ENCODE measurements around the gene MOB2. TPM values are rescaled to one million over a fixed set of nuclear protein-coding genes. Genes with fewer than 3 reads are reported as not detected.
A peak's percentile ranks its signal among the peaks of the same experiment; 100 is the strongest.

Gene MOB2
- total and polyA plus RNA-seq, 4 donors, result 32.4 to 104 (median 58.5) TPM

GRCh38 chr11:1508986-1509385, 22.4 kb upstream of the MOB2 start:
- Histone ChIP-seq H3K27me3 (ENCODE audit: control insufficient read depth in 1 of 2, insufficient read depth in 2 of 2, low read length in 1 of 2) (no peaks in the 10 kb centered on the region), H3K4me1 (ENCODE audit: control insufficient read depth in 1 of 2, insufficient read depth in 2 of 2, low read length in 2 of 2) (peaks cover 0 to 5% of the 10 kb centered on the region in 2 donors), H3K4me3 (ENCODE audit: low read length in 2 of 2) (no peak overlapping the region), H3K36me3 (ENCODE audit: control insufficient read depth in 1 of 2, insufficient read depth in 2 of 2, low read length in 1 of 2) (no peaks in the 10 kb centered on the region), H3K9me3 (ENCODE audit: control insufficient read depth, low read length) (no peaks in the 10 kb centered on the region), H3K27ac (ENCODE audit: low read depth in 1 of 2, low read length in 2 of 2) (no peak overlapping the region)
- intact Hi-C loops (cut with DNase I), result no loop called here
- ATAC-seq (ENCODE audit: low FRiP score), result no peak
- 73 to 83% methylated on average over 9 to 10 of the region's 10 CpGs for WGBS, 2 donors
- DNase-seq, result peak; percentile 28 to 74

GRCh38 chr11:1508491-1508891, 21.9 kb upstream of the MOB2 start:
- DNase-seq (peak; percentile 33 to 57), ATAC-seq (ENCODE audit: low FRiP score) (no peak)
- intact Hi-C loops (cut with DNase I), result no loop called here
- Histone ChIP-seq H3K9me3 (ENCODE audit: control insufficient read depth, low read length) (no peaks in the 10 kb centered on the region), H3K4me3 (ENCODE audit: low read length in 2 of 2) (no peak overlapping the region), H3K36me3 (ENCODE audit: control insufficient read depth in 1 of 2, insufficient read depth in 2 of 2, low read length in 1 of 2) (no peaks in the 10 kb centered on the region), H3K27ac (ENCODE audit: low read depth in 1 of 2, low read length in 2 of 2) (no peak overlapping the region), H3K4me1 (ENCODE audit: control insufficient read depth in 1 of 2, insufficient read depth in 2 of 2, low read length in 2 of 2) (peaks cover 0 to 5% of the 10 kb centered on the region in 2 donors), H3K27me3 (ENCODE audit: control insufficient read depth in 1 of 2, insufficient read depth in 2 of 2, low read length in 1 of 2) (no peaks in the 10 kb centered on the region)
- 44 to 46% methylated on average over 14 to 15 of the region's 15 CpGs for whole genome bisulfite sequencing, 2 donors

GRCh38 chr11:1507381-1508140, 21.0 kb upstream of the MOB2 start:
- ATAC-seq (ENCODE audit: low FRiP score) (peak; percentile 63), DNase-seq (peak; percentile 74 to 88)
- WGBS, 2 donors, result 12 to 19% methylated on average over 21 of the region's 21 CpGs
- no peaks in the 10 kb centered on the region for H3K36me3 ChIP-seq (ENCODE audit: control insufficient read depth in 1 of 2, insufficient read depth in 2 of 2, low read length in 1 of 2)
- peak overlapping the region in 1 of 2 donors; percentile 37 for H3K27ac ChIP-seq (ENCODE audit: low read depth in 1 of 2, low read length in 2 of 2)
- no peak overlapping the region for H3K4me3 ChIP-seq (ENCODE audit: low read length in 2 of 2)
- H3K27me3 ChIP-seq (ENCODE audit: control insufficient read depth in 1 of 2, insufficient read depth in 2 of 2, low read length in 1 of 2), result no peaks in the 10 kb centered on the region
- H3K4me1 ChIP-seq (ENCODE audit: control insufficient read depth in 1 of 2, insufficient read depth in 2 of 2, low read length in 2 of 2), result peaks cover 0 to 5% of the 10 kb centered on the region in 2 donors
- intact Hi-C loops (cut with DNase I), result no loop called here
- no peaks in the 10 kb centered on the region for H3K9me3 ChIP-seq (ENCODE audit: control insufficient read depth, low read length)

- no peak for ATAC-seq (ENCODE audit: low FRiP score)
- intact Hi-C loops (cut with DNase I), result no loop called here
- 28 to 36% methylated on average over 9 of the region's 9 CpGs for WGBS, 2 donors
- H3K9me3 ChIP-seq (ENCODE audit: control insufficient read depth, low read length), result no peaks in the 10 kb centered on the region
- peak; percentile 44 to 70 for DNase-seq
- no peak overlapping the region for H3K4me3 ChIP-seq (ENCODE audit: low read length in 2 of 2)
- peaks cover 0 to 5% of the 10 kb centered on the region in 2 donors for H3K4me1 ChIP-seq (ENCODE audit: control insufficient read depth in 1 of 2, insufficient read depth in 2 of 2, low read length in 2 of 2)
- no peaks in the 10 kb centered on the region for H3K27me3 ChIP-seq (ENCODE audit: control insufficient read depth in 1 of 2, insufficient read depth in 2 of 2, low read length in 1 of 2)
- H3K36me3 ChIP-seq (ENCODE audit: control insufficient read depth in 1 of 2, insufficient read depth in 2 of 2, low read length in 1 of 2), result no peaks in the 10 kb centered on the region
- no peak overlapping the region for H3K27ac ChIP-seq (ENCODE audit: low read depth in 1 of 2, low read length in 2 of 2)
Observed at GRCh38 chr11:1506981-1507380, 20.4 kb upstream of the MOB2 start.

GRCh38 chr11:1505480-1505879, 18.9 kb upstream of the MOB2 start:
- no peaks in the 10 kb centered on the region for H3K36me3 ChIP-seq (ENCODE audit: control insufficient read depth in 1 of 2, insufficient read depth in 2 of 2, low read length in 1 of 2)
- H3K9me3 ChIP-seq (ENCODE audit: control insufficient read depth, low read length), result no peaks in the 10 kb centered on the region
- 74 to 79% methylated on average over 11 of the region's 11 CpGs for WGBS, 2 donors
- H3K27ac ChIP-seq (ENCODE audit: low read depth in 1 of 2, low read length in 2 of 2), result no peak overlapping the region
- intact Hi-C loops (cut with DNase I), result no loop called here
- ATAC-seq (ENCODE audit: low FRiP score) (no peak), DNase-seq (peak; percentile 35)
- H3K4me1 ChIP-seq (ENCODE audit: control insufficient read depth in 1 of 2, insufficient read depth in 2 of 2, low read length in 2 of 2), result peaks cover 0 to 5% of the 10 kb centered on the region in 2 donors
- no peaks in the 10 kb centered on the region for H3K27me3 ChIP-seq (ENCODE audit: control insufficient read depth in 1 of 2, insufficient read depth in 2 of 2, low read length in 1 of 2)
- H3K4me3 ChIP-seq (ENCODE audit: low read length in 2 of 2), result no peak overlapping the region

- Histone ChIP-seq H3K27ac (ENCODE audit: low read depth in 1 of 2, low read length in 2 of 2) (no peak overlapping the region), H3K4me3 (ENCODE audit: low read length in 2 of 2) (no peak overlapping the region), H3K36me3 (ENCODE audit: control insufficient read depth in 1 of 2, insufficient read depth in 2 of 2, low read length in 1 of 2) (no peaks in the 10 kb centered on the region), H3K27me3 (ENCODE audit: control insufficient read depth in 1 of 2, insufficient read depth in 2 of 2, low read length in 1 of 2) (no peaks in the 10 kb centered on the region), H3K9me3 (ENCODE audit: control insufficient read depth, low read length) (no peaks in the 10 kb centered on the region), H3K4me1 (ENCODE audit: control insufficient read depth in 1 of 2, insufficient read depth in 2 of 2, low read length in 2 of 2) (peaks cover 0 to 5% of the 10 kb centered on the region in 2 donors)
- intact Hi-C loops (cut with DNase I), result no loop called here
- no peak for ATAC-seq (ENCODE audit: low FRiP score)
- peak; percentile 43 to 72 for DNase-seq
- WGBS, 2 donors, result 93% methylated on average over 28 of the region's 28 CpGs
Observed at GRCh38 chr11:1504581-1505290, 18.2 kb upstream of the MOB2 start.

- H3K4me1 ChIP-seq (ENCODE audit: control insufficient read depth in 1 of 2, insufficient read depth in 2 of 2, low read length in 2 of 2), result peaks cover 0 to 5% of the 10 kb centered on the region in 2 donors
- no peak overlapping the region for H3K4me3 ChIP-seq (ENCODE audit: low read length in 2 of 2)
- H3K36me3 ChIP-seq (ENCODE audit: control insufficient read depth in 1 of 2, insufficient read depth in 2 of 2, low read length in 1 of 2), result no peaks in the 10 kb centered on the region
- ATAC-seq (ENCODE audit: low FRiP score) (no peak), DNase-seq (peak; percentile 31 to 67)
- no peaks in the 10 kb centered on the region for H3K27me3 ChIP-seq (ENCODE audit: control insufficient read depth in 1 of 2, insufficient read depth in 2 of 2, low read length in 1 of 2)
- no peaks in the 10 kb centered on the region for H3K9me3 ChIP-seq (ENCODE audit: control insufficient read depth, low read length)
- 34 to 36% methylated on average over 9 of the region's 9 CpGs for WGBS, 2 donors
- H3K27ac ChIP-seq (ENCODE audit: low read depth in 1 of 2, low read length in 2 of 2), result no peak overlapping the region
- intact Hi-C loops (cut with DNase I), result no loop called here
Observed at GRCh38 chr11:1504138-1504537, 17.6 kb upstream of the MOB2 start.

GRCh38 chr11:1503708-1504104, 17.1 kb upstream of the MOB2 start:
- WGBS, 2 donors, result 3 to 10% methylated on average over 14 of the region's 14 CpGs
- Histone ChIP-seq H3K4me1 (ENCODE audit: control insufficient read depth in 1 of 2, insufficient read depth in 2 of 2, low read length in 2 of 2) (peaks cover 0 to 5% of the 10 kb centered on the region in 2 donors), H3K9me3 (ENCODE audit: control insufficient read depth, low read length) (no peaks in the 10 kb centered on the region), H3K27ac (ENCODE audit: low read depth in 1 of 2, low read length in 2 of 2) (no peak overlapping the region), H3K27me3 (ENCODE audit: control insufficient read depth in 1 of 2, insufficient read depth in 2 of 2, low read length in 1 of 2) (no peaks in the 10 kb centered on the region), H3K4me3 (ENCODE audit: low read length in 2 of 2) (no peak overlapping the region), H3K36me3 (ENCODE audit: control insufficient read depth in 1 of 2, insufficient read depth in 2 of 2, low read length in 1 of 2) (no peaks in the 10 kb centered on the region)
- DNase-seq, result peak; percentile 76 to 84
- intact Hi-C loops (cut with DNase I), result no loop called here
- peak; percentile 71 for ATAC-seq (ENCODE audit: low FRiP score)
